ENCODE measurements around the gene SNX15. TPM values are rescaled to one million over a fixed set of nuclear protein-coding genes. Genes with fewer than 3 reads are reported as not detected.

Gene SNX15
- total and polyA plus RNA-seq, 2 donors (not counting 3 experiments of a cell fraction or from before 2014, with no cell fraction given): 15.5 to 21.8 TPM

- no TSS peak for BruUV-seq (replicated peaks)
- Histone ChIP-seq H3K9ac (replicated peaks; ENCODE audit: extremely low read depth, insufficient read depth, low read length) (no peak overlapping the region), H3K79me2 (ENCODE audit: control insufficient read depth, insufficient read depth, low read length) (no peaks in the 10 kb centered on the region), H3K36me3 (ENCODE audit: control insufficient read depth in 2 of 2, extremely low read depth in 1 of 2, insufficient read depth in 2 of 2, low read length in 2 of 2) (no peaks in the 10 kb centered on the region), H2AFZ (ENCODE audit: low read depth, low read length) (no peak overlapping the region), H3K9me3 (replicated peaks; ENCODE audit: control insufficient read depth, insufficient read depth, low read length) (no peaks in the 10 kb centered on the region), H4K20me1 (replicated peaks; ENCODE audit: control insufficient read depth, extremely low read depth, insufficient read depth, low read length) (no peaks in the 10 kb centered on the region), H3K27ac (ENCODE audit: insufficient read depth, low read depth, low read length) (no peak overlapping the region), H3K9me1 (replicated peaks; ENCODE audit: control insufficient read depth, extremely low read depth, insufficient read depth, low read length) (no peaks in the 10 kb centered on the region), H3K4me1 (ENCODE audit: control insufficient read depth, extremely low read depth, insufficient read depth, low read length) (no peaks in the 10 kb centered on the region), H3K4me3 (replicated peaks in 1 of 3; ENCODE audit: insufficient read depth in 1 of 3, low read depth in 1 of 3, low read length in 3 of 3) (no peak overlapping the region), H3K27me3 (ENCODE audit: control insufficient read depth in 2 of 2, insufficient read depth in 2 of 2, low read length in 2 of 2) (no peaks in the 10 kb centered on the region), H3K4me2 (ENCODE audit: insufficient read depth, low read length) (no peak overlapping the region)
- TF ChIP-seq JUN (IDR thresholded peaks at IDR 0.05; ENCODE audit: borderline replicate concordance, insufficient read depth, insufficient read length, low read depth) (no peak), GATA2 (IDR thresholded peaks at IDR 0.05; ENCODE audit: insufficient read depth, insufficient read length, low read depth, low read length) (no peak), POLR2AphosphoS5 (IDR thresholded peaks at IDR 0.05; ENCODE audit: insufficient read depth, low read depth, low read length) (no peak)
- DNase-seq (ENCODE audit: low read depth, low spot score): no peak
- ChIA-PET POLR2A (interaction anchor here (0.6 kb wide), 2 partner anchors 10 to 177 kb away, joined by 3 to 6 read pairs; partner anchors contain the start of gene EHD1), CTCF (no interaction called here)
- dilution Hi-C loops (cut with MboI; ENCODE audit: extremely low pct_ligation_motif_present, low sequenced_read_pairs) (no loop called here), intact Hi-C loops (cut with micrococcal nuclease) (no loop called here)
- FAIRE-seq: no peak
Observed at GRCh38 chr11:65055538-65055937, 28.3 kb downstream of the SNX15 start.

GRCh38 chr11:65056999-65057398 is 29.8 kb downstream of the SNX15 start:
- TF ChIP-seq FOS (IDR thresholded peaks at IDR 0.05; ENCODE audit: borderline replicate concordance, insufficient read depth, low read length): no peak
- TF ChIP-seq MAX (IDR thresholded peaks at IDR 0.05; ENCODE audit: insufficient read depth, insufficient read length): no peak
- TF ChIP-seq POLR2AphosphoS5 (IDR thresholded peaks at IDR 0.05; ENCODE audit: insufficient read depth, low read depth, low read length): no peak
- TF ChIP-seq CTCF (IDR thresholded peaks at IDR 0.05; ENCODE audit: extremely low read depth in 1 of 2, insufficient read depth in 1 of 2, low read depth in 1 of 2, low read length in 2 of 2): no peak
- no peak for TF ChIP-seq JUN (IDR thresholded peaks at IDR 0.05; ENCODE audit: borderline replicate concordance, insufficient read depth, insufficient read length, low read depth)
- no peak for TF ChIP-seq GATA2 (IDR thresholded peaks at IDR 0.05; ENCODE audit: insufficient read depth, insufficient read length, low read depth, low read length)
- no peak for TF ChIP-seq POLR2A (IDR thresholded peaks at IDR 0.05; ENCODE audit: low read depth, low read length)
- no peak for TF ChIP-seq EZH2 (IDR thresholded peaks at IDR 0.05; ENCODE audit: borderline replicate concordance, low read depth, low read length, severe bottlenecking)
- no peak for TF ChIP-seq MYC (IDR thresholded peaks at IDR 0.05; ENCODE audit: low read depth, low read length)
- H3K4me3 ChIP-seq (replicated peaks in 1 of 3; ENCODE audit: insufficient read depth in 1 of 3, low read depth in 1 of 3, low read length in 3 of 3): no peak overlapping the region
- intact Hi-C loops (cut with micrococcal nuclease): no loop called here
- DNase-seq (ENCODE audit: low read depth, low spot score) (no peak), FAIRE-seq (no peak)
- H3K9me3 ChIP-seq (replicated peaks; ENCODE audit: control insufficient read depth, insufficient read depth, low read length): no peaks in the 10 kb centered on the region
- H3K9me1 ChIP-seq (replicated peaks; ENCODE audit: control insufficient read depth, extremely low read depth, insufficient read depth, low read length): no peaks in the 10 kb centered on the region
- POLR2A ChIA-PET: no interaction called here
- H3K27me3 ChIP-seq (ENCODE audit: control insufficient read depth in 2 of 2, insufficient read depth in 2 of 2, low read length in 2 of 2): no peaks in the 10 kb centered on the region
- no peaks in the 10 kb centered on the region for H3K4me1 ChIP-seq (ENCODE audit: control insufficient read depth, extremely low read depth, insufficient read depth, low read length)
- dilution Hi-C loops (cut with MboI; ENCODE audit: extremely low pct_ligation_motif_present, low sequenced_read_pairs): no loop called here
- no peaks in the 10 kb centered on the region for H4K20me1 ChIP-seq (replicated peaks; ENCODE audit: control insufficient read depth, extremely low read depth, insufficient read depth, low read length)
- H3K9ac ChIP-seq (replicated peaks; ENCODE audit: extremely low read depth, insufficient read depth, low read length): no peak overlapping the region
- CTCF ChIA-PET: interaction anchor here (1.0 kb wide), 1 partner anchor 19 kb away, joined by 3 read pairs; no protein-coding TSS in a partner anchor
- no peak overlapping the region for H3K4me2 ChIP-seq (ENCODE audit: insufficient read depth, low read length)
- H3K36me3 ChIP-seq (ENCODE audit: control insufficient read depth in 2 of 2, extremely low read depth in 1 of 2, insufficient read depth in 2 of 2, low read length in 2 of 2): no peaks in the 10 kb centered on the region
- H3K27ac ChIP-seq (ENCODE audit: insufficient read depth, low read depth, low read length): no peak overlapping the region
- H2AFZ ChIP-seq (ENCODE audit: low read depth, low read length): no peak overlapping the region
- no TSS peak for BruUV-seq (replicated peaks)
- no peaks in the 10 kb centered on the region for H3K79me2 ChIP-seq (ENCODE audit: control insufficient read depth, insufficient read depth, low read length)
